ENCODE results near the gene CACNA2D4. TPM values are rescaled to one million over a fixed set of nuclear protein-coding genes. Genes with fewer than 3 reads are reported as not detected.

Gene CACNA2D4
- total and polyA plus RNA-seq, 12 donors: 0.54 to 9.1 (median 3.1) TPM

GRCh38 chr12:1879633-1880032 lies 38.8 kb downstream of the CACNA2D4 start:
- H3K4me3 ChIP-seq: no peak overlapping the region
- H3K9me3 ChIP-seq (replicated peaks in 1 of 3): no peaks in the 10 kb centered on the region
- H3K27ac ChIP-seq: no peak overlapping the region
- TF ChIP-seq POLR2A (IDR thresholded peaks at IDR 0.05): no peak
- TF ChIP-seq CTCF (IDR thresholded peaks at IDR 0.05): no peak
- intact Hi-C loops (cut with DNase I): no loop called here
- H3K4me1 ChIP-seq (replicated peaks in 1 of 2): no peaks in the 10 kb centered on the region
- H3K36me3 ChIP-seq (replicated peaks in 1 of 2): no peaks in the 10 kb centered on the region
- 87 to 96% (median 89%) methylated on average over 10 of the region's 10 CpGs for WGBS, 4 donors
- peak in 1 of 7 donors; percentile 8 for DNase-seq
- no peaks in the 10 kb centered on the region for H3K27me3 ChIP-seq

- TF ChIP-seq POLR2A (IDR thresholded peaks at IDR 0.05) (no peak), CTCF (IDR thresholded peaks at IDR 0.05) (no peak)
- no peak overlapping the region for H3K4me3 ChIP-seq
- H3K9me3 ChIP-seq (replicated peaks in 1 of 3): no peaks in the 10 kb centered on the region
- 86 to 90% (median 88%) methylated on average over 1 to 5 of the region's 5 CpGs for WGBS, 4 donors
- intact Hi-C loops (cut with DNase I): no loop called here
- no peaks in the 10 kb centered on the region for H3K4me1 ChIP-seq (replicated peaks in 1 of 2)
- no peaks in the 10 kb centered on the region for H3K36me3 ChIP-seq (replicated peaks in 1 of 2)
- peak in 1 of 7 donors; percentile 6 for DNase-seq
- no peak overlapping the region for H3K27ac ChIP-seq
- no peaks in the 10 kb centered on the region for H3K27me3 ChIP-seq
These were observed 39.8 kb downstream of the CACNA2D4 start for GRCh38 chr12:1878695-1879094.

GRCh38 chr12:1878214-1878613 lies 40.2 kb downstream of the CACNA2D4 start:
- Histone ChIP-seq H3K4me1 (replicated peaks in 1 of 2) (no peaks in the 10 kb centered on the region), H3K27me3 (no peaks in the 10 kb centered on the region), H3K36me3 (replicated peaks in 1 of 2) (no peaks in the 10 kb centered on the region), H3K27ac (no peak overlapping the region), H3K4me3 (no peak overlapping the region), H3K9me3 (replicated peaks in 1 of 3) (no peaks in the 10 kb centered on the region)
- 82 to 92% (median 85%) methylated on average over 10 of the region's 10 CpGs for WGBS, 4 donors
- intact Hi-C loops (cut with DNase I): no loop called here
- peak in 1 of 7 donors; percentile 2 for DNase-seq
- TF ChIP-seq POLR2A (IDR thresholded peaks at IDR 0.05): no peak
- TF ChIP-seq CTCF (IDR thresholded peaks at IDR 0.05): no peak

- Histone ChIP-seq H3K4me3 (no peak overlapping the region), H3K4me1 (replicated peaks in 1 of 2) (no peaks in the 10 kb centered on the region), H3K27ac (no peak overlapping the region), H3K27me3 (no peaks in the 10 kb centered on the region), H3K36me3 (replicated peaks in 1 of 2) (no peaks in the 10 kb centered on the region), H3K9me3 (replicated peaks in 1 of 3) (no peaks in the 10 kb centered on the region)
- WGBS, 4 donors: 83 to 86% (median 85%) methylated on average over 8 of the region's 8 CpGs
- no peak for DNase-seq
- no peak for TF ChIP-seq CTCF (IDR thresholded peaks at IDR 0.05)
- no peak for TF ChIP-seq POLR2A (IDR thresholded peaks at IDR 0.05)
- intact Hi-C loops (cut with DNase I): no loop called here
These were observed 41.1 kb downstream of the CACNA2D4 start for GRCh38 chr12:1877169-1877878.

Data from adrenal gland (tissue), 12 donors.